Keratinocyte (primary cell): ENCODE measurements around the gene RELL1. TPM values are rescaled to one million over a fixed set of nuclear protein-coding genes. Genes with fewer than 3 reads are reported as not detected.

ENCODE experiments used
- DNase-seq: peaks from one replicate; pipeline ENCODE4 v3.0.0-alpha.2; 2011; ENCODE audit warnings: low read depth, missing footprints, low spot score
- FAIRE-seq: peaks from 2 replicates; lab custom pipeline; 2011; peaks lifted over from hg19 to GRCh38; lab: Jason Lieb, UNC
- H2AFZ ChIP-seq: 2 replicates; pipeline ENCODE4 v1.6.0; 2012; ENCODE audit warnings: low read length, control low read depth, inconsistent platforms; ENCODE audit not compliant: control insufficient read depth
- H3K27ac ChIP-seq: 2 replicates; pipeline ENCODE4 v1.5.1; 2011; ENCODE audit warnings: low read length; ENCODE audit not compliant: control insufficient read depth, insufficient read depth
- H3K27me3 ChIP-seq: 3 replicates; pipeline ENCODE4 v1.6.0; 2011; ENCODE audit warnings: low read length; ENCODE audit not compliant: control insufficient read depth, insufficient read depth; ENCODE audit errors: extremely low read depth
- H3K36me3 ChIP-seq, 2 experiments: 2 replicates in 1 of 2; 3 replicates in 1 of 2; pipeline ENCODE4 v1.5.1; 2011; ENCODE audit warnings: low read length in 2 of 2, mild to moderate bottlenecking in 1 of 2; ENCODE audit not compliant: control insufficient read depth in 2 of 2, insufficient read depth in 2 of 2; ENCODE audit errors: extremely low read depth in 1 of 2
- H3K4me1 ChIP-seq: 3 replicates; pipeline ENCODE4 v1.5.1; 2011; ENCODE audit warnings: low read length; ENCODE audit not compliant: control insufficient read depth, insufficient read depth; ENCODE audit errors: extremely low read depth
- H3K4me2 ChIP-seq: 3 replicates; pipeline ENCODE4 v1.6.0; 2011; ENCODE audit warnings: low read depth, low read length; ENCODE audit not compliant: control insufficient read depth, insufficient read depth; ENCODE audit errors: extremely low read depth
- H3K4me3 ChIP-seq, 3 experiments: fragments of 200-600 bp in 1 of 3; sonication (generic) in 1 of 3; 2 replicates in 2 of 3; 3 replicates in 1 of 3; pipeline ENCODE4 v1.5.1; 2011 to 2016; ENCODE audit warnings: low read length in 3 of 3, mild to moderate bottlenecking in 3 of 3, control low read depth in 2 of 3, inconsistent platforms in 1 of 3, low read depth in 1 of 3, mixed read lengths in 1 of 3, mixed run types in 1 of 3, moderate library complexity in 1 of 3; ENCODE audit not compliant: control insufficient read depth in 2 of 3, insufficient read depth in 2 of 3; ENCODE audit errors: extremely low read depth in 1 of 3
- H3K79me2 ChIP-seq: 2 replicates; pipeline ENCODE4 v1.6.0; 2012; ENCODE audit warnings: low read length; ENCODE audit not compliant: control insufficient read depth, insufficient read depth
- H3K9ac ChIP-seq: 3 replicates; pipeline ENCODE4 v1.6.0; 2011; ENCODE audit warnings: low read length; ENCODE audit not compliant: control insufficient read depth, insufficient read depth; ENCODE audit errors: extremely low read depth
- H3K9me1 ChIP-seq: 3 replicates; pipeline ENCODE4 v1.6.0; 2011; ENCODE audit warnings: low read length; ENCODE audit not compliant: control insufficient read depth, insufficient read depth; ENCODE audit errors: extremely low read depth
- H3K9me3 ChIP-seq: 2 replicates; pipeline ENCODE4 v1.5.1; 2012; ENCODE audit warnings: low read depth, low read length; ENCODE audit not compliant: control insufficient read depth
- H4K20me1 ChIP-seq: 3 replicates; pipeline ENCODE4 v1.6.0; 2011; ENCODE audit warnings: low read length; ENCODE audit not compliant: control insufficient read depth, insufficient read depth; ENCODE audit errors: extremely low read depth
- CTCF ChIP-seq, 3 experiments: IDR thresholded peaks in 1 of 3; conservative IDR thresholded peaks in 1 of 3; optimal IDR thresholded peaks in 1 of 3; 2 replicates in 2 of 3; 3 replicates in 1 of 3; pipeline versions ENCODE3 to v1.5.1; 2011; ENCODE audit warnings: low read length in 3 of 3, mild to moderate bottlenecking in 3 of 3, moderate library complexity in 2 of 3, control low read depth in 1 of 3, inconsistent platforms in 1 of 3; ENCODE audit not compliant: insufficient read depth in 2 of 3; ENCODE audit errors: extremely low read depth in 1 of 3
- EZH2 ChIP-seq: IDR thresholded peaks from one replicate; pipeline ENCODE4 v1.6.1; 2012; ENCODE audit warnings: inconsistent platforms, mild to moderate bottlenecking, low read length, moderate library complexity
- dilution Hi-C: fragments of 300-500 bp; cut with MboI; formaldehyde crosslinking; loops from one replicate; pipeline ENCODE4 v1.7.0; 2020; ENCODE audit warnings: low sequenced_read_pairs; ENCODE audit not compliant: extremely low pct_ligation_motif_present
- polyA plus RNA-seq, 5 experiments: library from polyadenylated mRNA; depleted of rRNA in 3 of 5; stranded (reverse) in 3 of 5; stranded (forward) in 1 of 5; unstranded in 1 of 5; fragments of >200 nt; gene quantifications; 1 replicate in 1 of 5; 2 replicates in 3 of 5; 3 replicates in 1 of 5; pipeline versions ENCODE4 v1.2.1 to v1.2.3, GENCODE V29; 2011 to 2012; ENCODE audit warnings: missing spikeins in 2 of 5, low read depth in 1 of 5, low replicate concordance in 1 of 5
- small RNA-seq, 3 experiments: library from RNA; depleted of rRNA; stranded (forward); fragments of <200 nt; gene quantifications; one replicate each; pipeline ENCODE3, GENCODE V24; 2012; ENCODE audit warnings: low read depth in 3 of 3, low replicate concordance in 1 of 3; ENCODE audit not compliant: insufficient read length in 3 of 3

The RELL1 gene
- polyA plus RNA-seq, 1 donor (not counting 4 experiments of a cell fraction or from before 2014, with no cell fraction given), result 9.3 TPM

GRCh38 chr4:37561803-37562207 is 124.4 kb downstream of the RELL1 start:
- peak; percentile 78 for FAIRE-seq
- peak; percentile 94 for DNase-seq
- Histone ChIP-seq H2AFZ (no peak overlapping the region), H3K36me3 (no peaks in the 10 kb centered on the region), H3K27ac (peak overlapping the region; percentile 4), H3K27me3 (no peaks in the 10 kb centered on the region), H3K4me3 (no peak overlapping the region), H4K20me1 (no peaks in the 10 kb centered on the region), H3K9me3 (no peaks in the 10 kb centered on the region), H3K9ac (no peak overlapping the region), H3K4me1 (peaks cover 16% of the 10 kb centered on the region), H3K4me2 (no peak overlapping the region), H3K79me2 (no peaks in the 10 kb centered on the region), H3K9me1 (no peaks in the 10 kb centered on the region)
- dilution Hi-C loops, result no loop called here
- TF ChIP-seq EZH2 (no peak), CTCF (optimal IDR thresholded peaks at IDR 0.05 in 1 of 3, IDR thresholded peaks at IDR 0.05 in 1 of 3, conservative IDR thresholded peaks at IDR 0.05 in 1 of 3; ENCODE audit: extremely low read depth in 1 of 3, insufficient read depth in 2 of 3, low read length in 3 of 3) (no peak)

- Histone ChIP-seq H3K4me3 (no peak overlapping the region), H3K79me2 (no peaks in the 10 kb centered on the region), H3K27me3 (no peaks in the 10 kb centered on the region), H3K9me1 (no peaks in the 10 kb centered on the region), H3K4me1 (peaks cover 16% of the 10 kb centered on the region), H4K20me1 (no peaks in the 10 kb centered on the region), H3K9me3 (no peaks in the 10 kb centered on the region), H3K4me2 (no peak overlapping the region), H3K36me3 (no peaks in the 10 kb centered on the region), H3K9ac (no peak overlapping the region), H3K27ac (no peak overlapping the region), H2AFZ (no peak overlapping the region)
- FAIRE-seq, result no peak
- dilution Hi-C loops, result no loop called here
- no peak for DNase-seq
- TF ChIP-seq CTCF (optimal IDR thresholded peaks at IDR 0.05 in 1 of 3, IDR thresholded peaks at IDR 0.05 in 1 of 3, conservative IDR thresholded peaks at IDR 0.05 in 1 of 3; ENCODE audit: extremely low read depth in 1 of 3, insufficient read depth in 2 of 3, low read length in 3 of 3) (no peak), EZH2 (no peak)
Observed at GRCh38 chr4:37561196-37561802, 124.9 kb downstream of the RELL1 start.

Small RNAs within 50 kb of the gene (small RNA-seq; reads per million reads assigned to genes)
- gene RF00019, result 0 reads per million in 3 experiments

Other genes with a start within 250 kb of the RELL1 start
- gene PGM2, start 140.3 kb upstream of the RELL1 start, polyA plus RNA-seq, result 27.5 to 45.0 TPM (median 31.8 TPM) in 3 replicates
- 25.9 to 42.0 TPM (median 32.5 TPM) in 3 replicates for gene TBC1D1, start 204.7 kb upstream of the RELL1 start, polyA plus RNA-seq